Fibroblast of villous mesenchyme (primary cell): ENCODE measurements around the gene PHF12. TPM values are rescaled to one million over a fixed set of nuclear protein-coding genes. Genes with fewer than 3 reads are reported as not detected.

Experiments used
- DNase-seq: peaks from one replicate; pipeline ENCODE4 v3.0.0-alpha.2; 2010; ENCODE audit warnings: low read depth
- H3K4me3 ChIP-seq: 2 replicates; pipeline ENCODE4 v1.5.1; 2011; ENCODE audit warnings: low read depth, mild to moderate bottlenecking, low read length
- total RNA-seq: library from RNA; depleted of rRNA; stranded (reverse); fragments of >200 nt; gene quantifications from 2 replicates; pipeline ENCODE4 v1.2.3, GENCODE V29; 2012
- TF ChIP-seq, protein P1 (sequence below): IDR thresholded peaks from 2 replicates; pipeline ENCODE4 v1.5.1; 2012; ENCODE audit warnings: low read depth, mild to moderate bottlenecking, low read length; ENCODE audit not compliant: insufficient read depth

The PHF12 gene
- total RNA-seq, 1 donor: 22.5 TPM

DNA sequence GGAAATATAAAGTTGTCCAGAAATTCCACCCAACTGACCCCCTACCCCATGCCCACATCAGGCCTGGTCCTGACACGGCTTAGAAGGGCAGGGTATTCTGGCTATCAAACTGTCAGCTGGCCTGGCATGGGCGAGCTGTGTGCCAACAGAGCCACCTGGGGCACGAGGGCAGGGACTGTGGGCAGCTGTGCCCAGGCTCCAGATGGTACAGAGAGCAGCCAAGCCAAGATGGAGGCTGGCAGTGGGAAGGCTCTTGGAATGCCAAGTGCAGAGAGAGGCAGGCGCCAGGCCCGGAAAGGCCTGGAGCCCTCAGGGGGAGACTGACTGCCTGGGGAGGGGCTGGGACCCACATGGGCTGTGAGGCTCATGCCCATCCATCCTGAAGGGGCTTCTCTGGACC, 24.3 kb upstream of the PHF12 start:
- no peak overlapping the region for H3K4me3 ChIP-seq
- TF ChIP-seq, protein P1, sequence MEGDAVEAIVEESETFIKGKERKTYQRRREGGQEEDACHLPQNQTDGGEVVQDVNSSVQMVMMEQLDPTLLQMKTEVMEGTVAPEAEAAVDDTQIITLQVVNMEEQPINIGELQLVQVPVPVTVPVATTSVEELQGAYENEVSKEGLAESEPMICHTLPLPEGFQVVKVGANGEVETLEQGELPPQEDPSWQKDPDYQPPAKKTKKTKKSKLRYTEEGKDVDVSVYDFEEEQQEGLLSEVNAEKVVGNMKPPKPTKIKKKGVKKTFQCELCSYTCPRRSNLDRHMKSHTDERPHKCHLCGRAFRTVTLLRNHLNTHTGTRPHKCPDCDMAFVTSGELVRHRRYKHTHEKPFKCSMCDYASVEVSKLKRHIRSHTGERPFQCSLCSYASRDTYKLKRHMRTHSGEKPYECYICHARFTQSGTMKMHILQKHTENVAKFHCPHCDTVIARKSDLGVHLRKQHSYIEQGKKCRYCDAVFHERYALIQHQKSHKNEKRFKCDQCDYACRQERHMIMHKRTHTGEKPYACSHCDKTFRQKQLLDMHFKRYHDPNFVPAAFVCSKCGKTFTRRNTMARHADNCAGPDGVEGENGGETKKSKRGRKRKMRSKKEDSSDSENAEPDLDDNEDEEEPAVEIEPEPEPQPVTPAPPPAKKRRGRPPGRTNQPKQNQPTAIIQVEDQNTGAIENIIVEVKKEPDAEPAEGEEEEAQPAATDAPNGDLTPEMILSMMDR: no peak
- DNase-seq: no peak

DNA sequence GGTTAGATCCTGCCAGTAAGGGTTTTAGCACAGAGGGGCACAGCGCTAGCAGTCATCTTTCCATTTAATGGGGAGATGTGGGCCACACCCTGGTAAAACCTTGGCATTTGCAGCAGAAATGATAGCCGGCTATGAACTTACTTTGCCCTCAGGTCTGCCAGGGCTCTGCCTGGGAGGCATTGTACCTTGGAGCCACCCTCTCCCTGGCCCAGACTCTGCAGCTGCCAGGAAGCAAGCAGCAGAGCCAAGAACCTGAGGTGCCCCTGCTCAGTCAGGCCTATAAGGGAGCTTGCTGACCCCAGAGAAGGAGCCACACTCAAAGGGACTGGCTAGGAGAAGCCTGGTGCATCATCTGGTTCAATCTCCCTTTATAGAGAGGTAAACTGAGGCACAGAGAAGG, 23.7 kb upstream of the PHF12 start:
- DNase-seq: no peak
- TF ChIP-seq, protein P1: no peak
- no peak overlapping the region for H3K4me3 ChIP-seq

DNA sequence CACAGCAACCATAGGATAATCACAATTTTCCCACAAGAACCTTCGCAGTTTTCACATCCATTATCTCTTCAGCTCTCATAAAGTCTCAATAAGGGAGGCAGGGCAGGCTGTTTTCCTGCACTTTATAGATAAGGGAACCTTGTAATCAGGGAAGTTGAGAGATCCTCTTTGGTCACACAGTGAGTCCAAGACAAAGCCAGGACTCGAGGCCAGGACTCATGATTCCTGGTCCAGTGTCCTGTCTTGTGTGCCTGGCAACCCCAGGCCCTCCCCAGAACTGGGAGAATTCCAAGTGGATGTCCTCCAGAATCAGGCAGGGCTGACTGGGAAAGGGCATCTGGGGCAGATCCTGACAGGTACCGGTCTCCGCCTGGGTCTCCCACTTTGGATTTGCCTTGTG, 23.1 kb upstream of the PHF12 start:
- TF ChIP-seq, protein P1: no peak
- H3K4me3 ChIP-seq: no peak overlapping the region
- DNase-seq: no peak

DNA sequence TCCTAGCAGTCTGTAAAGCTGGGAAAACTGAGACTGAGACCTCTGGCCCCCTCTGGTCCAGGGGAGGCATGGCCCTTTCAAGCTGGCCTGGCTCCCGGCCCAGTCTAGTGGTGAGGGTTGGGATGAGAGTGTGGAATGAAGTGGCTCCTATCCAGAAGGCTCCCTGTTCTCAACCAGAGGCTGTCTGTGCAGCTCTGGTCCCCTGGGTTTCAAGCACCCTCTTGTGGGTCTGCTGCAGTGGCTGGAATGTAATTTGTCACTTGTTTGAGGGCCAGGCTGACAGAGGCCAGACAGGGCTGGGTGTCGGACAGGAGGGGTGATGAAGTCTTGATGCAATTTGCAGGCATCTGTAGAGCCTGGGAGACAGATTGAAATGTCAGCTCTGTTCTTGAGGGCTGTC, 22.1 kb upstream of the PHF12 start:
- TF ChIP-seq, protein P1: no peak

DNA sequence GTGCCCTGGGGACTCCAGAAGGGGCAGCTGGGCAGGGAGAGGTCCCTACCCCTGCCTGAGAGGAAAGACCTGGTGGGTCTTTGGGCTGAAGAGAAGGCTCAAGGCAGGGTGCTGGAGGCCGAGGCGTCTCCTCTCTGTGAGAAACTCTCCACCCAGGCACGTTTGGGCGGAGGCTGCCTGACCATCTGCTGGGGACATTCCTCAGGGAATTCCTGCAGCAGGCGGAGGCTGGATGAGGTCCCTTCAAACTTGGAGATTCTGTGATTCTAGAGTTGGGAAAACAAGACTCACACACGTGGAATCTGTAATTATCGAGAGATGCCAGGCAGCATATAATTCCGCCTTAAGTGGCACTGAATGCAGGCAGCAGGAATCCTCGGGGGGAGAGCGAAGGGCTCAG, 21.1 kb upstream of the PHF12 start:
- no peak overlapping the region for H3K4me3 ChIP-seq
- DNase-seq: no peak
- TF ChIP-seq, protein P1: no peak

More for the DNA sequence above, 22.1 kb upstream of the PHF12 start:
- no peak overlapping the region for H3K4me3 ChIP-seq
- peak; percentile 30 for DNase-seq

DNA sequence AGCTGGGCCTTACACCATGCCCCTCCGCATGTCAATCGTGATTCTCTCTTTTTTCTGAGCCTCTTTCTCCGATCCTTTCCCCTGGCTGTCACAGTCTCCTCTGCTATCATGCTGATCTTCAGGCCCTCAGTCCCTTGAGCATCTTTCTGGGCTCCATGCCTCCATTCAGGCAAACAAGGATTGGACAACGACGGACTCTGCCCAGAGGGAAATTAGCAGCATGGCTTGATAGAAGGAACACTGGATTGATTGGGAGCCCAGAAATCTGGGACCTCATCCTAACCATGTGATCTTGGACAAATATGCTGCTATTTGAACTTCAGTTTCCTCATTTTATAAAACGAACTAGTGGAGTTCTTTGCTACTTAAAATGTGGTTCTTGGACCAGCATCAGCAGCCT, 19.6 kb upstream of the PHF12 start:
- TF ChIP-seq, protein P1: no peak
- H3K4me3 ChIP-seq: no peak overlapping the region
- DNase-seq: no peak

DNA sequence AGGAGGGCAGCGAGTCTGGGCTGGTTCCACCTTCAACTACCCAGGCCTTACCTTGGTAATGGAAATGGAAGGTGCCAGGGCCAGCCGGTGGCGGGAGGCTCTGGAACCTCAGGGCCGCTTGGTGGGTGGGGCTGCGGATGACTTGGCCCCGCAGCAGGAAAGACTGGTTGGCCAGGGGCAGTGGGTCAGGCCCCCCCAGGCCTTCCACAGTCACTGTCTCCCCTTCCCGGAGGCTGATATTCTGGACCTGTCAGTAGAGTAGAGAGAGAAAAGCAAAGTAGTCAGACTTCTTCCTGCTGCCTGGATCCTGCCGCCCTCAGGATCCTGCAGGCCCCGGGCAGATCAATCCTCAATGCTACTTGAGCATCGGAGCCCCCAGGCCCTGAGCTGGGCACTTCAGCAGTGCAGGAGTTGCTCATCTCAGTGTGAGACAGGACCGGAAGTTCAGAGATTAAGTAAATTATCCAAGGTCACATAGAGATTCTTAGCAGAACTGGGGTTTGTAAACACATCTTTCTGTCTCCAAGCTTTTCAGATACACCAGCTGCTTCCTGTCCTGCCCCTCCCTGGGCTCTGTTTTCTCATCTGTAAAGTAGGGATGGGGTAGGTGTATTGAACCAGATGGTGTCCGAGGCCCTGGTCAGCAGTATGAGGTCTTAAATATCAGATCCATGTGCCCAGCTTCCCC, 18.5 kb upstream of the PHF12 start:
- H3K4me3 ChIP-seq: no peak overlapping the region
- DNase-seq: peak; percentile 10
- TF ChIP-seq, protein P1: no peak
